Stimulated activated CD8-positive, alpha-beta memory T cell treated with anti-CD3 and anti-CD28 coated beads, Interleukin-7, amount 100 ng/mL, for 4 hours (primary cell): Measurements from ENCODE around the gene ZNF362.
"Not testable (repeated sequence)": the region's sequence is repeated elsewhere in the genome, so short reads cannot be mapped to it uniquely, and the experiment has no call there.

ENCODE experiments used
- DNase-seq, 2 donors: peaks; one replicate each; pipeline ENCODE4 v3.0.0-alpha.2; 2020; ENCODE audit warnings: low read depth in 2 of 2

The ZNF362 gene

DNA sequence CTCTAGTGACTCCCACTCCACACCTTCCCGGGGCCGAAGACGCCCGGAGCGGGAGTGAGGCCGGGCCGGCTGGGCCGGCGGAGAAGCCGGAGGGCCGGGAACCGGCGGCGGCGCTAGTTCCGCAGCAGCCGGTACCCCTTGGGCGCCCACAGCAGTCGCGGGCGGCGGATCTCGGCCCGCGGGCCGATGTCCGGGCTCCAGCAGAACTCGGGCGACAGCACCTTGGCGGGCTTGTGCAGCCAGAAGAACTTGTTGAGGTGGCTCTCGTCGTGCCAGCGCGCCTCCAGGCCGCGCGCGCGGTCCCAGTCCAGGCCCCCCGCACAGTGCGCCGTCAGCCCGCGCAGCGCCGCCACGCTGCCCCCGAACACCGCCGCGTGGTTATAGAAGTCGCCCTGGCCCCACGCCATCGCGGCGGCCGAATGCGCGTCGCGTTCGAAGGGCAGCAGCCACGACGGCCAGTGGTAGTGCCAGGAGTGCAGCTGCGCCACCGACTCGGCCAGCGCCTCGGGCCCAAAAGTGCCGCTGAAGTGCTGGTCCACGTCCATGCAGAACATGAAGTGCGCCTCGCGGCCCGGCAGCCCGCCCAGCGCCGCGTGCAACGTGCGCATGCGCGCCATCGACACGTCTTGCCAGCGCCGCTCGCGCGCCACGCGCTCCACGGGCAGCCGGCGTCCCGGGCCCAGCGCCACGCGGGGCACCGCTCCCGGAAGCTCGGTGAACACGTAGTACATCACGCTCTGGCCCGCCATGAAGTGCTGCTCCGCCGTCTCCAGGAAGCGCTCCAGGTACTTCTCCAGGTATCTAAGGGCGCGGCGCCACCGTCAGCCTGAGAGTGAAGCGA, 50.6 kb downstream of the ZNF362 start:
- DNase-seq: no peak

DNA sequence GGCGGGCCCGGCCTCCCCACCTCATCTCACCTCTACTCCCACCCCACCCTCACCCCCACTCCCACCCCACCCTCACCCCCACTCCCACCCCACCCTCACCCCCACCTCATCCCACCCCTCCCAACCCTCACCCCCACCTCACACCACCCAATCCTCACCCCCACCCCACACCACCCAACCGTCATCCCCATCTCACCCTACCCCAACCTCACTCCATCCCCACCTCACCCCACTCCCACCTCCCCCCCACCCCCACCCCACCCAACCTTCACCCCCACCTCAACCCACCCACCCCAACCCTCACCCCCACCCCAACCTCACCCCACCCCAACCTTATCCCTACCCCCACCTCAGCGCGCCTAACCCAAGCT, 51.2 kb downstream of the ZNF362 start:
- DNase-seq: no peak

DNA sequence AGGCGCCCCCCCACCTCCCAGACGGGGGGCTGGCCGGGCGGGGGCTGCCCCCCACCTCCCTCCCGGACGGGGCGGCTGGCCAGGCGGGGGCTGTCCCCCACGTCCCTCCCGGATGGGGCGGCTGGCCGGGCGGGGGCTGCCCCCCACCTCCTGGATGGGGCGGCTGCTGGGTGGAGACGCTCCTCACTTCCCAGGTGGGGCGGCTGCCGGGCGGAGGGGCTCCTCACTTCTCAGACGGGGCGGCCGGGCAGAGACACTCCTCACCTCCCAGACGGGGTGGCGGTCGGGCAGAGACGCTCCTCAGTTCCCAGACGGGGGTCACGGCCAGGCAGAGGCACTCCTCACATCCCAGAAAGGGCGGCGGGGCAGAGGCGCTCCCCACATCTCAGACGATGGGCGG, 53.1 kb downstream of the ZNF362 start:
- DNase-seq: not testable (repeated sequence)

DNA sequence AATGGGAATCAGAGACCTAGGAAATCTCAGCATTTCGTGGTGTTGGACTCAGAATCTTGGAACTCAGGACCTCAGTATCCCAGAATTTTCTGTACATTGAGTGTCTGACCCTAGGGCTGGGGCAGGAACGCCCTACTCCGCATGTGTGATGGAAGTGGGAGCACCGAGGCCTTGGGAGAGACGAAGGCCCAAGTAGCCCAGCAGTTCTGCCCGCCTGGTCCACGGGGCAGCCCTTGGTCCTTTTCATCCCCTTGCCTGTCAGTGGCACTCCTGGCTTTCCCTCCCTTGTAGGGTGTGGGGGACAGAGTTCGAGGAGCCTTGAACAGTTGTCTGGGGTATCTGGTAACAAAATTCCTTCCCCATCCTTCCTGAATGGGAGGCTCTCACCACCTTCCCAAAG, 54.4 kb downstream of the ZNF362 start:
- no peak for DNase-seq

DNA sequence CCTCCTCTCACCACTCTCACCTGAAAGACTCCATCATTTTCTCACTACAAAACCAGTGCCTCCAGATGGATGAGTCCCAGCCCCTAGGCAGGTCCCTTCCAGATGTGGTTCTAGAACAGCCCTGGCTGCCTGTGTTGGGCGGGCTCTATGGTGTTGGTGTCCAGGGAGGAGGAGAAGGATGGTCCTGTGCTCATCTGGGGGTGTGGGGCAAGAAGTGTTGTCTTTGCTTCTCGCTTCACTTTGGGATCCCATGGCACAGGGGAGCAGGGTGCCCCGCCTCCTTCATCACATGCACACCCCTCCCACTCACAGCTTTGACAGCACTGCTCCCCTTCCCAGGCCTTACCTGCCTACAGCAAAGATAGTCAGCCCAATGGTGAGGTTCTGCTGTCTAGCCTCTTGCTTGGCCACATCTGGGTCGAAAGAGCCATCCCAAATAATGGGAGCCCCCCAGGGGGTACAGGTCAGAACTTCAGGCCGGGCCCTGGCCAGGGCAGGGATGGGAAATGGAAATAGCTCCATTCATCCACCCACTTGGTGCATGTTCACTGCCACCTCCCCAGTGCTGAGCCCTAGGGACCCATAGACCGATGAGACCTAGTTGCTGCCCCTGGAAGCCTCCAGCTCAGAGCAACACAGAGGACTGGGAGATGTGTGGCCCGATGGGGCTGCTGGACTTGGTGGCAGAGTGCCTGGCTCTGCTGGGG, 55.6 kb downstream of the ZNF362 start:
- DNase-seq: no peak

DNA sequence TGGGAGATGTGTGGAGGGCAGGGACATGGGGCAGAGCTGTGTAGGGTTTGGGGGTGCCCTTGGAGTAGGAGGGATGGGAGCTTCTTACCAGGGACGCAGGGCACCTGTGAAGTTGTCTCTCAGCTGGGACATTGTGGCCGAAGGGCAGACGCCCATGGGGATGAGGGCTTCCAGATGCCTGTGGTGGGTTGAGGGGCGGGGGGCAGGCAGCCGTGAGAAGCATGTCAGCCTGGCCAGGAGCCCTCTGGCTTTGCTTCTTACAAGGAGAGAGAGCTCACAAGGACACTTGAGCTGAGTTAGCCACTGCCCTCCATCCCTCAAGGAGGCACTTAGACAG, 56.1 kb downstream of the ZNF362 start:
- no peak for DNase-seq

DNA sequence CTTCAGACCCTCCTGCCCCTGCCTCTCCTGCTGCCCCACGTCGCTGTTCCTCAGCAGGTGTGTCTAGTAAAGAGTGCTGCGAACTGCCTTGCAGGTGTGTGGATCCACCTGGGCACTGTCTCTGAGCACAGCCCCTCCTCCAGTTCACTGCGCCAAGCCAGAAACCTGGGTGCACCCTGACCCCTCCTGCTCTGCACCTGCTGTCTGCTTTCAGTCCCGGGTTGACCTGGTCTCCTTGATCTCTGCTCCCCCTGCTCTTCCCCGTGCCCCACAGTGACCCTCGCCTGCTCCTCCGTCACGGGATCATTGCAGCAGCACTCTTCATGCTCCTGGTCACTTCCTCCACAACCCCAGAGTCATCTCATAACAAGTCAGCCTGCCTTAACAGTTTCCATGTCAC, 58.1 kb downstream of the ZNF362 start:
- DNase-seq: no peak

DNA sequence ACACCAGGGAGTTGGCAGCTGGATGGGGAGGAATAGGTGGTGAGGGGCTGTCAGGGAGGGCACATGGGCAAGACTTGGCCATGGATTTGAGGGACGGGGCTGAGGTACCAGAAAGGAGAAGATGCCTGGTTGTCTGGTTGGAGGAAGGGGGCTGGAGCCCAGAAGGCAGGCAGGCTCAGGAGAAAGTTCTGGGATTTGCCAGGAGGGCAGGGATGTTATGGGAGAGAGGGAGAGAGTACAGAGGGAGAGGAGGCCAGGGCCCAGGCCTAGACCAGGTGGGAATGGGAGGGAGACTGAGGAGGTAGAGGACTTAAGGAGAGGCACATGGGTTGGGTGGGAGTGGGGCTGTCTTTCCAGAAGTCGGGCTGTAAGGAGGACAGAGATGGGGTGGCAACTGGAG, 60.3 kb downstream of the ZNF362 start:
- DNase-seq: no peak

DNA sequence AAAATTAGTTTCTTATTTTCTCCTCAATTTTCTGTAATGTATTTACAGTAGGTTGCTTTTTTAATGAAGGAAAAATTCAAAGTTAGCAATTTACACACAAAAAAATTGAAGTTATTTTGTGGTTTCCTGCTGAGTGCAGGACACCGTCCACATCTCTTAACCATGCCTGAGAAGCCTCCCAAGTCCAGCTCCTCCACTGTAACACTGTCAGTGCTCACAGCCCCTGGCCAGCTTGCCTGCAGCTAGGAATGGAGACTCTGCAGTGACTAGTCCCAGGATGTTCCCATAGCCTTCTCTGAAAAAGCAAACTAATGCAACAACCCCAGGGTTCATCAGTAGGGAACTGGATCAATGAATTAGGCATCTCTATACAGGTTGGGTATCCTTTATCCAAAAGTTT, 61.1 kb downstream of the ZNF362 start:
- no peak for DNase-seq

DNA sequence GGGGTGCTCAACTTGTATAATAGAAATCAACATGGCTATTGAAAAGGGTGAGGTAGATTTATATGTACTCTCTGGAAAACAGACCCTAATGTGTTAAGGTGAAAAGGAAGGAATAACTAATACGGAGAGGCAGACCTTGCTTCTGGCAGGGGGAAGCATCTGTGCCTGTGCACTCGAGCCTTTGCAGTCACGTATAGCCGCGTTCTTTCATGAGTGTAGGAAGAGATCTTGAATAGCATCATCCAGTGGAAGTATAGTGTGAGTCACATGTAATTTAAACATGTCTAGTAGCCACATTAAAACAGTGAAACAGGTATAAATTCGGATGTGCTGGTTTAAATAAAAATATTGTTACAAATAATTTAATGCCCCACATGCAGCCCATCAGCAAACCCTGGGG, 61.7 kb downstream of the ZNF362 start:
- DNase-seq: no peak

DNA sequence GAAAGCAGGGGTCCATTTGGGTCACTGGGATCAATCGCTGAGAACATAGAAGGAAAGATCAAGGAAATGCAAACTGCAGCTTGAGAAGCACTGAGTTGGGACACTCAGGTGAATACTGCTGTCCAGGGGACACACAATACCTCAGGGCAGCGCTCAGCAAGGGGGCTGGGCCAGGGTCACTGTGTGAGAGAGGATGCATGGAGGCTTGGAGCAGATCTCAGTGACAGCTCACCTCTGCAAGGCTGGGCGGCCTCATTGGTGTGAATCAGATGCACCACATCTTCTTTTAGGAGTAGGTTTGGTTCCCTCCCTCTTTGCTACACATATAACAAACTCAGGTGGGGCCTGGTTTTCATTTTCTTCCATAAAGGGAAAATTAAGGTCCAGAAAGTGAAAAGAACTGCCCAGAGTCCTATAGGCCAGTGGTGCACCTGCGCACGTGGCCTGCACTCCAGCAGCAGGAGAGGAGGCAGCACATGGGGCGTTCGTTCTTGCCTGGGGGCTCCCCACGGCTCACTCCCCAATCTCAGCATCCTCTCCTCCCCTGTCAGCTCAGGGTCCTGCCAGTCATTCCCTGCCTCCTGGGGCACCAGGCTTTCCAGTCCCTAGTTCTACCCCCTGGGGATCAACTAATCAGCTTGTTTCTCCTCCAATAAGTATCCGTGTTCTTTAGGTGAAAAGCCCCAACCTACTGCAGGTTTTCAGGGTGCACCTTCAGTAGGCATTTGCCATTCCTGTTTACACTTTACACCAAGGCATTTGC, 63.1 kb downstream of the ZNF362 start:
- DNase-seq: no peak

DNA sequence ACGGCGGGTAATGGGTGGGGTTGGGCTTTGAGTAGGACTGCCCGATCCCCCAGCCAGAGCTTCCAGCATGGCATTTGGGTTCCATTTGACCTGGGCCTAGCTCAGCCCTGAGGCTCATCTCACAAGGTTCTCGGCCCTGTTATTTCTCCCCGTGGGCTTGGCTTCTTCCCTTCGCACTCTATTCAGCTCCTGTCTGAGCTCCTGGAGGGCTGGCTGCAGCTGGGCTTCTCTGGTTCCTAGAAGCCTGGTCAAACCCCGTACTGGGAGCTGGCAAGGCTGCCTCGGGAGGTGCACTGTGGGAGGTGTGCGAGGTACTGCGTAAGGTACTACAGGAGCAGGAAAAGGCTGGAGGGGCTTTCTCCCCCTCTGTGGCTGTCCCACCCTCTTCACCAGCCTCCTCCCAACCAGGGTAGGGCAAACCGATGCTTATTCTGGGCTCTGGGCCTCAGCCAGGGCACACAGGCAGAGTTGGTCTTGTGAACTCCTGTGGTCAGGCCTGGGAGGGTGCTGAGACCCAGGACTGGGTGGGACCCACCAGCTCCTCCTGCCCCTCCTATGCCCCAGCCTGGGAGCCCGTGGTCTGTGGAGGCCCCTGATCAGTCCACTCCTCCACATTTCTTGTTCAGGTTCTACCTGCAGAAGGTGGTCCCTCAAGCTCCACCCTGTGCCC, 63.8 kb downstream of the ZNF362 start:
- DNase-seq: no peak

DNA sequence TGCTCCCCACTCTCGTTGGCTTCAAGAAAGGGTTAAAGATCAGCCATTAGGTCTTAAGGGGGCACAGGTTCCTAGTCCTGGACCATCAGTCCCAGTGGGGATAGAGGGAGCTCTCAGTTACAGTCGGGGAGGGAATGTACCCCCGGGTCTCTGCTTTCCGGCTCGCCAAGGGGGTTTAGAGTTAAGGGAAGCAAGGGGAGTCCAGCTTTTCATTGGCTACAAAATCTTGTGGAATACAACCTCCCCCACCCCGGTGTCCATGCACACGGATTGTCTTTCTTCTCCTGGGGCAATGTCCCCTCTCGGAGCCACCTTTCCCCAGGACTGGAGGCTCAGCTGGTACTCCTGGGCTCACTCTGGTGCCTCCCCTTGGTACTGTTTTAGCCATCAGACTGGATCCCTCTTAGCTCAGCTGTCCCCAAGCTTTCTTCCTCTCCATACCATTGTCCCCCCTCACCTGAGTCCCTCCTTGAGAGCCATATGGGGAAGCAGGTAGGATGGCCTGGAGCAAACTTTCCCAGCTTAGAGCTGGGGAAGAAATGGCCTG, 64.4 kb downstream of the ZNF362 start, which contains the start of gene A3GALT2:
TSS of gene A3GALT2 (minus strand) at position 480 of the 547 bp plus-strand sequence. CDS start at position 480, 0 bp downstream.
- no peak for DNase-seq

DNA sequence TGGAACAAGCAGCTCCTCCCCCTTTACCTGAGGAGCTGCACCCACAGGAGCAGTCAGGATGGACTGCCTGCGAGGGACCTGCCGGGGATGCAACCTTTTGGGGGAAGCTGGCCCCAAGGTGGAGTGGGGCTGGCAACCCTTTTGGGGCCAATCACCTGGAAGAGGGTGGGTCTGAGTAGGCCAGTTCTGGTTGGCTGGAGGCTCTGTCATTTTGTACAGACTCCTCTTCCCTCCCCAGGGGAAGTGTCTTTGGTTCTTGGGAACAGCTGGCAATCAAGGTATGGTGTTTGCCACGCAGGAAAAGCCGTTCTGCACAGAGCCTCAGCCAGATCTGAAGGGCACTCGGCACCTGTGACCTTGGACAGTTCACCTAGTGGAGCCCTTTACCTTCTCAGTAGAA, 64.9 kb downstream of the ZNF362 start:
- DNase-seq: no peak

DNA sequence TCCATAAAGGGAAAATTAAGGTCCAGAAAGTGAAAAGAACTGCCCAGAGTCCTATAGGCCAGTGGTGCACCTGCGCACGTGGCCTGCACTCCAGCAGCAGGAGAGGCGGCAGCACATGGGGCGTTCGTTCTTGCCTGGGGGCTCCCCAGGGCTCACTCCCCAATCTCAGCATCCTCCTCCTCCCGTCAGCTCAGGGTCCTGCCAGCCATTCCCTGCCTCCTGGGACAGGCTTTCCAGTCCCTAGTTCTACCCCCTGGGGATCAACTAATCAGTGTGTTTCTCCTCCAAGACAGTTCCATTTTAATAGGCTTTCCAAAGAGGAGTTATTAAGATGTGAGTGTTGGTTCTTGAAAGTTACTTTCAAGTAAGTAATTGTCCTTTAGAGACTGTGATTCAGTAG, 65.8 kb downstream of the ZNF362 start:
- no peak for DNase-seq

DNA sequence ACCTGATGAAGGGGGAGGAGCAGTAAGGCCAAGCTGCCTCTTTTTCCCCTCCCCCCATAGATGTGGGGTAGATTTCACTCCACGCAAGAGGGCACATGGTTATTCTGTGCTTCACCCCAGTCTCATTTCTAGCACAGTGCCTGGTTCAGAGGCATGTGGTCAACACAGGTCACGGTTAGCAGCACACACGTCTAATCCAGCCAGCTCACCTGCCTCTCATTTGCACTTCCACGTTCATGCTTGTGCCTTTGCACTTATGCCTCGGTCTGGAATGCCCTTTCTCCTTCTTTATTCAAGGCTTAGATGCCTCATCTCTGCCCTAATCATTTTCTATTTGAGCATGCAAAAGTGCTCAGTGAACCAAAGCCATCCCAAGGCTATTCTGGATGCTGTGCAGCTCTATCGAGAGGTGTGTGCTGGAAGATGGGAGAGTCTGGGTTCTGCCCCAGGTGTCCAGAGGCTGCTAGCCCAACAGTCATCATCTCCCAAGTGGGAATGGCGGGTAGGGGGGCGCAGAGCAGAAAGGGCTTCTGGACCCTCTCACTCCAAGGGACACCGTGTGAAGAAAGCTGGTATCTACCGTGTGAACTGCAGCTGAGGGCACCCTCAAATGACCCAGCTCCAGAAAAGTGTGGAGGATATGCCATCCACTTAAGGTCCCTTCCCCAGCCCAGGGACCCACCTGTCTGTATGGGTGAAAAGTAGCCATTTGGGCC, 66.7 kb downstream of the ZNF362 start:
- DNase-seq: no peak

DNA sequence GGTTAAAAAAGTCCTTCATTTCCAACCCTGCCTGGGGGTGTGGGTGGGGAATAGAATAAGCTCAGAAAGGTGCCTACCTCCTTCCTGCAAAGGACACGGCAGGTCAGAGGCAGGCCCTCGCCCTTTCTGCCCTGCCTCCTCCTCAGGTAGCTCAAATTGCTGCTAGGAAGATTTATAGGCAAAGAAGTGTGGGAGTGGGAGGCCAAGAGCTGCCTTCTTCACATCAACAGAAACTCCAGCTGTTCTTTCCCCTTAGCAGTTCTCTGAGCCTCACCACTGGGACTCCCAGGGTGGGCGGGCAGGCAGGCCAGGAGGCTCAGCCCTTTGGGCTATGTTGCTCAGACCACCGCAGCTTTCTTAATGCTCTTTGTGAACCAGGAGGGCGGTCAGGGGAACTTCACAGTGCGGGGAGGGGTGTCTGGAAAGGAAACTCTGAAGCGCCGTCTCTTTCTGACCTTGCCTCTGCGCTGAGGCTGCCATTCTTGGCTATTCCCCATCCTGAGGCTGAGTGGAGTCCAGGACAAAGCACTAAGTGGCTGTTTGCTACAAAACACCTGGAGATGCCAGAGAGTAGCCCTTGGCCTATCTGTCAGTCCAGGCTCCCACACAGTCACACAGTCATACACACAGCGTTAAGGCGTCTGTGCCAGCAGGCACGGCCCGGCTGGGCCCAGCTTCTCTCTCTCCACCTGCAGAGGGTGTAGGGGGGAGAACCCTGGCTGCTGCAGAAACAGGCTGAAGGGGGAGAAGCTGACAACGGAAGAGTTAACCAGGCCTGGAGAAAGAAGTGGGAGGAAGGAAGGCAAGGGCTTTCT, 67.6 kb downstream of the ZNF362 start:
- DNase-seq: no peak

DNA sequence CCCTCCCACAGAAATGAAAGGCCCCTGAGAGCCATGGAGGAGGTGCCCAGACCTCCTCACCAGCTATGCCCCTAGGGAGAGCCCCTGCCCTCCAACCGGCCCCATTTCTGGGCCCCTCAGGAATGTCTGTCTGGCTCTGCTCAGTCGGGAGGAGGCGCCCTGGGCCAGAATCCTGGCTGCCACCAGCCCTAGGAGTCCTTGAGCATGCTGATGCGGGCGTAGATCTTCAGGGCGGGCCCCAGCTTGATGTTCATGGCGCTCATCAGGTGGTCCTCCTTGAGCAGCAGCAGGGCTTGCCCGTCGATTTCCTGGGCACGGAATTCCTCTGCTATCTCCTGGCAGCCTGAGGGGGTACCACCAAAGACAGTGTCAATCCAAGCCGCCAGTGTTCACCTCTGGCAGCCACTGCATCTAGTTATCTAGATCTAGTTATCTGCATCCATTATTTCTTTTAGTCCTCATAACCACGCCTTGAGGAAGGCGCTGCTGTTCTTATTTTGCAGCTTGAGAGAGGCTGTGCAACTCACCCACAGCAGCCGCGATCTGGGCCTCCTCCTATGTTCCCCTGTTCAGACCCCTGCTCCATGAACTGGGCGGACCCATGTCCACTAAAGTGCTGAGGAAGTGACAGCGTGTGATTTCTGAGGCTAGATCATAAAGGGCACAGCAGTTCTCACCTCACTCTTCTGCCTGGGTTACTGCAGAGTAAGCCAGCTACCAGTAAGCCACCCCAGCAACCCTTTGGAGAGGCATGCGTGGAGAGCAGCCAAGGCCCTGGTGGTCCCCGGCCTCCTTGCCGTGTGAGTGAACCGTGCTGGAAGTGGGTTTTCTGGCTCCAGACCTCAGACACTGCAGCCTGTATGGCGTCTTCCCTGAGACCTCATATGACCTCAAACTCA, 68.6 kb downstream of the ZNF362 start:
- DNase-seq: no peak

DNA sequence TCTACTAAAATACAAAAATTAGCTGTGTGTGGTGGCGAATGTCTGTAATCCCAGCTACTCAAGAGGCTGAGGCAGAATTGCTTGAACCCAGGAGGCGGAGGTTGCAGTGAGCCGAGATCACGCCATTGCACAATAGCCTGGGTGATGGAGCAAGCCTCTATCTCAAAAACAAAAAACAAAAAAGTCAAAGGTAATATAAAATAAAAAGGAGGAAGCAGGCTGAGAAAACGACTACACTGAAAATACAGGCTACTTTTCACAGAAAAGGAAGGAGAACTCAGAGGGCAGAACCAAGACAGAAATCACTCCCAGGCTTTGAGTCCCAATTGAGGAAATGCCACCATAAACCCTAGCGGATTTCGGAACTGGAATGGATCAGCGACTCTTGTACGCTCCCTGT, 70.5 kb downstream of the ZNF362 start:
- no peak for DNase-seq
